Psoas muscle (tissue), 8 donors: ENCODE results near the gene NOL3. TPM values are rescaled to one million over a fixed set of nuclear protein-coding genes. Genes with fewer than 3 reads are reported as not detected.
A peak's percentile ranks its signal among the peaks of the same experiment; 100 is the strongest.

Source experiments
- ATAC-seq, 4 donors: fragments of 200-7000 bp; cut with Tn5 transposase; one replicate each; pipeline ENCODE4 v1.9.1; 2020; ENCODE audit warnings: moderate library complexity in 3 of 4, mild to moderate bottlenecking in 2 of 4
- DNase-seq, 2 donors: peaks; one replicate each; pipeline ENCODE4 v3.0.0-alpha.2; 2020
- H3K27ac ChIP-seq: fragments of 200-600 bp; one replicate; pipeline ENCODE4 v1.8.0; 2022
- H3K27me3 ChIP-seq, 3 donors: fragments of 200-600 bp in 1 of 3; one replicate each; pipeline versions ENCODE4 v1.6.1 to v1.8.0; 2013 to 2022; ENCODE audit warnings: low read length in 2 of 3, mild to moderate bottlenecking in 2 of 3, moderate library complexity in 1 of 3; ENCODE audit not compliant: insufficient read depth in 3 of 3
- H3K36me3 ChIP-seq, 2 donors: fragments of 200-600 bp in 1 of 2; one replicate each; pipeline versions ENCODE4 v1.6.1 to v1.8.0; 2013 to 2022; ENCODE audit warnings: low read depth in 1 of 2, mild to moderate bottlenecking in 1 of 2, moderate library complexity in 1 of 2; ENCODE audit not compliant: insufficient read depth in 1 of 2
- H3K4me1 ChIP-seq: fragments of 200-600 bp; one replicate; pipeline ENCODE4 v1.8.0; 2022
- H3K4me3 ChIP-seq: fragments of 200-600 bp; one replicate; pipeline ENCODE4 v1.8.0; 2022; ENCODE audit warnings: mild to moderate bottlenecking
- H3K9me3 ChIP-seq: fragments of 200-600 bp; one replicate; pipeline ENCODE4 v1.8.0; 2022
- CTCF ChIP-seq: fragments of 200-600 bp; IDR thresholded peaks from one replicate; pipeline ENCODE4 v1.8.0; 2022; ENCODE audit warnings: antibody characterized with exemption
- WGBS, 3 donors: extraction: QIAGEN DNeasy Blood & Tissue Kit; methylation state at CpG; one replicate each; pipeline versions ENCODE4 v1.1.6 to v1.1.7; 2013; 5-methylcytosine and 5-hydroxymethylcytosine counted together
- intact Hi-C, 2 donors: fragments of 100-400 bp; cut with DNase I; formaldehyde crosslinking; loops; one replicate each; pipeline versions ENCODE4 v1.11.0 to v1.14.2; 2022
- polyA plus RNA-seq, 3 donors: library from polyadenylated mRNA; stranded (reverse); fragments of 200-250 nt; gene quantifications; one replicate each; pipeline ENCODE4 v1.2.3, GENCODE V29; 2013
- total RNA-seq, 4 donors: library from RNA; stranded (reverse); fragmentation: NEBNext Ultra II Directional in 2 of 4; extraction: Animal tissue kit (Norgen Biotek cat#: 25700) in 2 of 4; gene quantifications; one replicate each; pipeline versions ENCODE4 v1.2.1 to v1.2.4, GENCODE V29; 2021 to 2023
- donor health status: healthy with polysubstance abuse.
- donor health status: DM: no; HTN: no; CAD: no; lungs with moderate emphysema.
- donor health status: Bipolar disorder and iron deficiency.
- donor health status: healthy.
- donor health status: DM: yes; HTN: yes; CAD: no.
- donor health status: DM: no; HTN: no; CAD: no.
- donor health status: DM: no; HTN: no; CAD: no.
- donor health status: DM: yes; HTN: yes; CAD: no.

NOL3 gene
- total and polyA plus RNA-seq, 7 donors, result 53.6 to 133 (median 93.9) TPM

GRCh38 chr16:67154578-67155294 is 15.6 kb upstream of the NOL3 start:
- Histone ChIP-seq H3K4me1 (peaks cover 10% of the 10 kb centered on the region), H3K36me3 (no peaks in the 10 kb centered on the region), H3K4me3 (peak overlapping the region; percentile 34), H3K27ac (no peak overlapping the region), H3K27me3 (peaks cover 0 to 11% (median 0%) of the 10 kb centered on the region in 3 donors), H3K9me3 (no peaks in the 10 kb centered on the region)
- intact Hi-C loops, result loop anchor here (1.0 to 5.0 kb wide), 7 partner anchors 37 to 262 kb away; partner anchors contain the start of gene CES3 (in 1 of the 2)
- DNase-seq (no peak), ATAC-seq (no peak)
- 27 to 34% (median 31%) methylated on average over 42 to 61 of the region's 61 CpGs for WGBS, 3 donors
- no peak for TF ChIP-seq CTCF

GRCh38 chr16:67155295-67156142 is 14.8 kb upstream of the NOL3 start:
- Histone ChIP-seq H3K9me3 (no peaks in the 10 kb centered on the region), H3K27ac (no peak overlapping the region), H3K36me3 (no peaks in the 10 kb centered on the region), H3K4me1 (peaks cover 8% of the 10 kb centered on the region), H3K27me3 (peaks cover 0 to 4% (median 0%) of the 10 kb centered on the region in 3 donors), H3K4me3 (peak overlapping the region; percentile 34)
- peak; percentile 72 to 83 (median 80) for ATAC-seq
- WGBS, 3 donors, result 9 to 13% (median 10%) methylated on average over 68 to 74 of the region's 74 CpGs
- peak; percentile 98 for TF ChIP-seq CTCF
- peak; percentile 80 to 90 for DNase-seq
- intact Hi-C loops, result loop anchor here (1.0 to 5.0 kb wide), 7 partner anchors 38 to 263 kb away; partner anchors contain the start of gene CES3 (in 1 of the 2)

- 65 to 67% (median 65%) methylated on average over 14 to 15 of the region's 15 CpGs for WGBS, 3 donors
- no peak for DNase-seq
- intact Hi-C loops, result loop anchor here (5.0 kb wide), 5 partner anchors 39 to 264 kb away; partner anchors contain the start of gene CES3 (in 1 of the 2)
- Histone ChIP-seq H3K36me3 (no peaks in the 10 kb centered on the region), H3K4me3 (no peak overlapping the region), H3K27me3 (no peaks in the 10 kb centered on the region), H3K4me1 (peaks cover 12% of the 10 kb centered on the region), H3K9me3 (no peaks in the 10 kb centered on the region), H3K27ac (no peak overlapping the region)
- no peak for TF ChIP-seq CTCF
- no peak for ATAC-seq
These were observed 14.0 kb upstream of the NOL3 start for GRCh38 chr16:67156143-67156844.

- DNase-seq (no peak), ATAC-seq (no peak)
- intact Hi-C loops, result loop anchor here (5.0 kb wide), 5 partner anchors 40 to 265 kb away; partner anchors contain the start of gene CES3 (in 1 of the 2)
- no peaks in the 10 kb centered on the region for H3K27me3 ChIP-seq
- H3K27ac ChIP-seq, result no peak overlapping the region
- H3K4me3 ChIP-seq, result no peak overlapping the region
- peaks cover 21% of the 10 kb centered on the region for H3K4me1 ChIP-seq
- no peaks in the 10 kb centered on the region for H3K36me3 ChIP-seq
- TF ChIP-seq CTCF, result no peak
- H3K9me3 ChIP-seq, result no peaks in the 10 kb centered on the region
- 61 to 65% (median 63%) methylated on average over 7 of the region's 7 CpGs for WGBS, 3 donors
These were observed 13.1 kb upstream of the NOL3 start for GRCh38 chr16:67157106-67157748.
